GM23248 (cell line): ENCODE results near the gene L3HYPDH.

Experiments used
- EZH2 ChIP-seq: fragments of 200-600 bp; sonication (generic); IDR thresholded peaks from 2 replicates; pipeline ENCODE4 v1.6.1; 2018; ENCODE audit warnings: antibody characterized with exemption, mild to moderate bottlenecking; ENCODE audit not compliant: insufficient read depth, poor library complexity, severe bottlenecking
- EZH2phosphoT487 ChIP-seq: fragments of 200-600 bp; sonication (generic); IDR thresholded peaks from 2 replicates; pipeline ENCODE4 v1.6.1; 2018; ENCODE audit warnings: antibody characterized with exemption, moderate library complexity, mild to moderate bottlenecking, low read depth; ENCODE audit not compliant: insufficient read depth

GRCh38 chr14:59483819-59484638 lies at the start of gene L3HYPDH, which contains the start of gene JKAMP:
- no peak for TF ChIP-seq EZH2phosphoT487
- no peak for TF ChIP-seq EZH2
